HG02970 (cell line): ENCODE results near the gene APOH.
"Not testable (repeated sequence)": the region's sequence is repeated elsewhere in the genome, so short reads cannot be mapped to it uniquely, and the experiment has no call there.

Experiments used
- ATAC-seq: cut with Tn5 transposase; IDR thresholded peaks from one replicate; pipeline ENCODE4 v1.9.1; 2021; ENCODE audit warnings: mild to moderate bottlenecking, moderate library complexity, moderate number of reproducible peaks; ENCODE audit not compliant: unreplicated experiment, low FRiP score

APOH gene, protein sequence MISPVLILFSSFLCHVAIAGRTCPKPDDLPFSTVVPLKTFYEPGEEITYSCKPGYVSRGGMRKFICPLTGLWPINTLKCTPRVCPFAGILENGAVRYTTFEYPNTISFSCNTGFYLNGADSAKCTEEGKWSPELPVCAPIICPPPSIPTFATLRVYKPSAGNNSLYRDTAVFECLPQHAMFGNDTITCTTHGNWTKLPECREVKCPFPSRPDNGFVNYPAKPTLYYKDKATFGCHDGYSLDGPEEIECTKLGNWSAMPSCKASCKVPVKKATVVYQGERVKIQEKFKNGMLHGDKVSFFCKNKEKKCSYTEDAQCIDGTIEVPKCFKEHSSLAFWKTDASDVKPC

DNA sequence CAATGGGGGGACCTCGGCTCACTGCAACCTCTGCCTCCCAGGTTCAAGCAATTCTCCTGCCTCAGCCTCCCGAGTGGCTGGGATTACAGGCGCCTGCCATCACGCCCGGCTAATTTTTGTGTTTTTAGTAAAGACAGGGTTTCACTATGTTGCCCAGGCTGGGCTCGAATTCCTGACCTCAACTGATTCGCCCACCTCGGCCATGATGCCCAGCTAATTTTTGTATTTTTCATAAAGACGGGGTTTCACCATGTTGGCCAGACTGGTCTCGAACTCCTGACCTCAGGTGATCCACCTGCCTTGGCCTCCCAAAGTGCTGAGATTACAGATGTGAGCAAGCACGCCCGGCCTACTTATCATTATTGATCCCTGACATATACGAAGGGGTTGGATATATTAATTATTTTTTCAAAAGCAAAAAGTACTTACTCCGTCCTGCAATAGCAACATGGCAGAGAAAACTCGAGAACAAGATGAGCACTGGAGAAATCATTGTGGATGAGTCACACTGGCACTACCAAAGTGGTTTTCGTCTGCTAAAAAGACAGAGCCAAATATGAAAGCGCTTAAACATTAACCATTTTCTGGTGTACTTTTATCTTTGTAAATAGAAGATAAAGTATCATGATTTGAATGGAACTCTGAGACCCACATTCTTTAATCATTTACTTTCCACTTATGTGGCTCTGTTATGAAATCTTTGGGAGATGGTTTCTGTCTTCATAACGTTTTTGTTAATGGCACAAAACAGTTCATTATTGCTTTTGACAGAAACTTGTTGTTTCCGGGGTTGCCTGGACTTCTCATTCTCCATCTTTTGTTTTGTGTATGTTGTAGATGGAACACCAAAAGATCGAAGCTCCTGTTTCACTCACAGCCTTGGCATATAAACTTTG is at the start of gene APOH:
Gene APOH, minus strand, starts transcription at position 529 of the 896 bp plus-strand sequence. Its CDS starts 36 bp downstream, at position 493.
- no peak for ATAC-seq

DNA sequence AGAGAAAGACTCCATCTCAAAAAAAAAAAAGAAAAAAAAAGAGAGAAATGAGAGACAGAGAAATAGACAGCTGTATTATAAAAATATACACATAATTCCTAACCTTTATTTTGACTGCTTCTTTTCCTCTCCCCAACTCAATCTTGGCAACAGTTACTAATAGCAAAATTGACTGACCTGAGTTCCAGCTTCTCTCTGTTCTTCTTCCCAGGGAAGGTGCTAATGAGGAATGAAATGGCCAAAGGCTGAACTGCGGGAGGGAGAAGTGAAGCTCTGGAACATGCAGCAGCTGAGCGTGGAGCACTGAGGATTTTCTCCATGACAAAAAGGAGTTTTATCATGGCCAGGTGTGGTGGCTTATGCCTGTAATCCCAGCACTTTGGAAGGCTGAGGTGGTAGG is 48.0 kb upstream of the APOH start:
- ATAC-seq: no peak

DNA sequence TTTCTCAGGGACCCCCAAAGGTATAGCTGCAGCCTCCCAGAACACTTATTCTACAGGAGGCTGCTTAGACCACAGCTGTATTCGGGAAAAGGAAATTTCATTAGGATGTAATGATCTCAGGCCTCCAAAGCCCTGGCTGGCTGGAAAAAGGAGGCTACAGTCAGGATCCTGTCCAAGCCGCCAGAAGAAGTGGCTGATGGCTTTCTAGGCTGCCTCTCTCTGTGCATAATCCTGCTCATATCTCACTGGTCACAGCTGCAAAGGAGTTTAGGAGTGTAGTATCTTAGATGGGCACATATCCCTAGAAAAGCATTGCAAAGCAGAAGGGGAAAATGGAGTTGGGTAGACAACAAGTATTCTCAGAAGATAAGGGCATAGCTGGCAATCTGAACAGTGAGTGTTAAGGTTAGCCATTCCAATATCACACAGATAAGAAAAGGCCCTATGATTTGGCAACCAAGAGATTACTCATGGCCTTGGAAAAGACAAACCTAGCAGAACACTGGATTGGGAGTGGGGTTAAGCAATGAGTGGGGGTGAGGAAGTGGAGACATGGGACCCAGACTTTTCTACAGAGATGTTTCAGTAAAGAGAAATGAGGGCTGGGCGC is 47.2 kb upstream of the APOH start:
- ATAC-seq: no peak

DNA sequence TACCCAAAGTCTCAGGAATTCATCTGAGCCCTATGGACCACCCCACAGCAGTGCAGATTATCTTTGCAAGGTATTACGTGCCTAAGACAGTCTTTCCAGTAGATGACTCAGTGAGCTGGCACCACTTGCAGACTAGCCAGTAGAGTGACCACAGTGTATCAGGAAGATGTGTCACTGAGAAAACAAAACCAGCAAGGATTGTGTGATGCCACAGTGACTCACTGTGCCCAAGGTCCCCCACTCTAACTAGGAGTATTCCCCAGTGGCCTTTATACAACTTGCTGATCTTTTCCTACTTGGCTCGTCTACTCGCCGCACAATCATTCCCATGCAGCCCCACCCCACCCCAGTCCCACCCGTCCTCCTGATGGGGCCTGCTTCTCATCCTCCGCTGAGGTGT is 46.4 kb upstream of the APOH start:
- ATAC-seq: no peak

DNA sequence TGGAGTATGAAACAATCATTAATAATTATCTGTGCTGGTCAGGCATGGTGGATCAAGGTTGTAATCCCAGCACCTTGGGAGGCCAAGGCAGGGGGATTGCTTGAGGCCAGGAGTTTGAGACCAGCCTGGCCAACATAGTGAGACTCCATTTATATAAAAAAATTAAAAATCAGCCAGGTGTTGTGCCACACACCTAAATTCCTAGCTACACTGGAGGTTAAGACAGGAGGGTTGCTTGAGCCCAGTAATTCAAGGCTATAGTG is 44.3 kb upstream of the APOH start:
- no peak for ATAC-seq

DNA sequence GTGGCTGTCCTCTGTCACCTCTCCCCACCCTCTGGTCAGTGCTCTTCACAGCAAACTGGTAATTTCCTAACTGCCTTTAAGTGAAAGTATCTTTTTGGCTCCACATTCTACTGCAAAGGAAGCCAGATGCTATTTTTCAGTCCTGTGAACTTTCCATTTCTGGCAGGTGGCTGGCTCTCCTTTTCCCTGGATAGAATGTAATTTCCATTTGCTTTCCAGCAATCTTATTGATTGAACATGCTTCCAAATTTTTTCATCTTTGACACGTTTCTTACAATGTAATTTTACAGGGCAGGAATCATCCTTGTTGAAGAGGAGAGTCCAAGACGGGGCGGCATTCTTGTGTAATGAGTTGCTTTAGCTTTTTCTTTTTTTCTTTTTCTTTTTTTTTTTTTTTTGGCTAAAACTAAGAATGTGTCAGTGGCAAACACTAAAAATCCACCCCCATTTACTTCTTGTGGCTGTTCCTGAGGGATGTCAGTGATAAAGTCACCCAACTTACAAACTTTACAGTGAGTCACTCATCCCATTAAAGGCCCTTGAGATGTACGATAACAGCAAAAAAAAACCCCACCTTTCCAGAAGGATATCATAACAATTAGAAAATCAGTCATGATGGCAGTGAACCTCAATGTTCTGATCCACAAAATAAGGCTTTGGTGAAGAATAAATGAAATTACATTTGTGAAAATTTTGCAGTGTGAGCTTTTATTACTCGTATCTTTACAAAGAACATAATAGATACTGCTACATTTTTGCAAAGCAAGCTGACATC is 43.8 kb upstream of the APOH start:
- ATAC-seq: no peak

DNA sequence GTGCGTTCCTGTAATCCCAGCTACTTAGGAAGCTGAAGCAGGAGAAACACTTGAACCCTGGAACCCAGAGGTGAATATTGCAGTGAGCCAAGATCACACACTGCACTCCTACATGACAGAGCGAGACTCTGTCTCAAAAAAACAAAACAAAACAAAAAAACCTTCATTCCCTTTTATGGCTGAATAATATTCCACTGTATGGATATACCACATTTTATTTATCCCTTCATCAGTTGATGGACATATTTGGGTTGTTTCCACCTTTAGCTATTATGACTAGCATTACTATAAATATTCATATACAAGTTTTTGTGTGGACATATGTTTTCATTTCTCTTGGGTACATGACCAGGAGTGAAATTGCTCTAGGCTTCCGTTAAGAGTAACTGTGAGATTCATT is 42.3 kb upstream of the APOH start:
- no peak for ATAC-seq

DNA sequence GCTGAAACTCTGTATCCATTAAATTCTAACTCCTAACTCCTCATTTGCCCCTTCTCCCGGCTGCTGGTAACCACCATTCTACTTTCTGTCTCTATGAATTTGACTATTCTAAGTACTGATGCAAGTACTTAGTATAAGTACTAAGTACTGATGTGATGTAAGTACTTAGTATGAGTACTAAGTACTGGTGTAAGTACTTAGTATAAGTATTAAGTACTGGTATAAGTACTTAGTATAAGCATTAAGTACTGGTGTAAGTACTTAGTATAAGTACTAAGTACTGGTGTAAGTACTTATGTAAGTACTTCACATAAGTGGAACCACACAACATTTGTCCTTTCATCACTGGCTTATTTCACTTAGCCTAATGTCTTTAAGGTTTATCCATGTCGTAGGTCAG is 40.9 kb upstream of the APOH start:
- ATAC-seq: no peak

DNA sequence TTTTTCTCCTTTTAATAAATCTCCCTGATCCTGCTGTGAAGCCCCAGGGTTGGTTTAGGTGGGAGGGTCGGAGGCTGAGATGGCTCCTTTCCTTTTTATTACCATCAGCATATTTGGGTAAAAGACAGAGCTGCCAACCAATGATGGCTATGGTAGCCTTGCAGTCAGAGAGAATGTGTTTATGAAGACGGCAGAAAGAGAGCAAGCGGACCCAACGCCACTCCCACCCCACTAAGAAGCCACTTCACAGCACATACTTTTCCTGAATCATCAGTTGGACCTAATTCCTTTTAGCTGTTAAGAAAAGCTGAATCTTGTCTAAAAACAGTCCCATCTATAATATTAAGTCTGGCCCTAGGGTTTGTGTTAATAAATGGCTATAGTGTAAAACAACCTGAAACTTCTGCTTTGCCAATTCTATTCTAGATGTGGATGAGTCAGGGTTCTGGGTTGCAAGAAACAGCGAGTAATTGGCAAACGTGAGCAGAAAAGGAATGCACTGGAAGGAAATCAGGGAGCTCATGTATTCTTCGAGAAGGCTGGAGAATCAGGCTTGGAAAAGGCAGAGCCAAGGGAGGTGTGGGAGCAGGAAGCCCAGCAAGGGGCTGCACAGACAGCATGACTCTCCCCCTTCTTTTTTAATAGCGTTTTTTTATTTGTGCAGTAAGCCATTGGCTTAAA is 39.2 kb upstream of the APOH start:
- no peak for ATAC-seq

DNA sequence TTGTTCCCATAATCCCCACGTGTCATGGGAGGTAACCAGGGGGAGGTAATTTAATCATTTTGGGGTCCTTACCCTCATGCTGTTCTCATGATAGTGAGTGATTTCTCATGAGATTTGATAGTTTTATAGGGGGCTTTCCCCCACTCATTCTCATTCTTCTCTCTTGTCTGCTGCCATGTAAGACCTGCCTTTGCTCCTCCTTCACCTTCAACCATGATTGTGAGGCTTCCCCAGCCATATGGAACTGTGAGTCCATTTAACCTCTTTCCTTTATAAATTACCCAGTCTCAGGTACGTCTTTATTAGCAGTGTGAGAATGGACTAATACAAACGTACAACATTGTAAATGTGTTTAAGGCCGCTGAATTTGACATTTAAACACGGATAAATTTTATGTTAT is 35.5 kb upstream of the APOH start:
- no peak for ATAC-seq

DNA sequence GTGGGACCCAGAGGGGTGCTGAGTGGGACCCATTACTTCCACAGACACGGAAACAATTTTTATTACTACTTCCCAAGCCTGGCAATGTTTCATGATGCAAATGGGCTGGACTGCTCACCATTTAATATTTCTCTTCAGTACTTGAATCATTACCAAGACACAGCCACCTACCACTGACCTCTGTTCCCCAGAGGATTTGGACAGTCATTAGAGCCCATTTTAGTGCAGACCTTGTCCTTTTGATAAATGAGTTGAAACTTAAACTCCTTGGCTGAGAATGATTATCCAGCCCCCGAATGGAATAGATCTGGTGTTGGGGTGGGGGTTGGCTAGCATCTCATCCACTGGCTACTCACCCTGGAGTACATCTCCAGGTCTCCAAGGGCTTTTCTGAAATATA is 33.6 kb upstream of the APOH start:
- ATAC-seq: no peak

DNA sequence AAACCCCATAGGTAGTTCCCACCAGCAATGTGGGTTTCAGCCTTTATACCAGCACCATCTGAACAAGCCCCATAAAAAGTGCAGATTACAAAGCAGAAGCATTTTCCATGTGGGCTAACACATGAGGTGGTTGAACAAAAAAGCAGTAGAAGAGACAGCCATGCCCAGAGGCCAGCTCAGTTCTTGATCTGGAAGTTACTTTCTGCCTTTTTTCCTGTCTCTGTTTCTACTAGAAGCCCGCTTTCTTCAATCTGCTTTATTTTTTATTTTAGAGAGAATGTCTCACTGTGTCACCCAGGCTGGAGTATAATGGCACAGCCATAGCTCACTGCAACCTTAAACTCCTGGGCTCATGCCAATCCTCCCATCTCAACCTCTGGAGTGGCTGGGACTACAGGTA is 31.5 kb upstream of the APOH start:
- ATAC-seq: no peak

DNA sequence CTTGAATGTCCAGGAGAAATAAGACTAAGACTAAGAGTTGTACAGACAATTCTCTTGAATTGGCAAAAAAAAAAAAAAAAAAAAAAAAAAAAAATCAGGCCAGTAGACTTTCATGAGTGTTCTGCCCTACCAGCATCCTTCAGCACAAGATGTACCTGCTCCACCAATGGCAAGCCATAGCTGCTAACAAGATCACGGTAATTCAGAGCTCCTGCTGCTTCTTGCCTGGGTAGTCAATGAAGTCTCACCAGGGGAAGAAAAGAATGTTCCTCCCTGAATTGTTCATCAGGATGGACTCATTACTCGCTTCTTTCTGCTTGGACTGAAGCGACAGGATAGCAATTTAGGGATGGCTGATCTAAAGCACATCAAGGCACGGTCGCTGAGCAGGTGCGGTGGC is 31.1 kb upstream of the APOH start:
- ATAC-seq: no peak

DNA sequence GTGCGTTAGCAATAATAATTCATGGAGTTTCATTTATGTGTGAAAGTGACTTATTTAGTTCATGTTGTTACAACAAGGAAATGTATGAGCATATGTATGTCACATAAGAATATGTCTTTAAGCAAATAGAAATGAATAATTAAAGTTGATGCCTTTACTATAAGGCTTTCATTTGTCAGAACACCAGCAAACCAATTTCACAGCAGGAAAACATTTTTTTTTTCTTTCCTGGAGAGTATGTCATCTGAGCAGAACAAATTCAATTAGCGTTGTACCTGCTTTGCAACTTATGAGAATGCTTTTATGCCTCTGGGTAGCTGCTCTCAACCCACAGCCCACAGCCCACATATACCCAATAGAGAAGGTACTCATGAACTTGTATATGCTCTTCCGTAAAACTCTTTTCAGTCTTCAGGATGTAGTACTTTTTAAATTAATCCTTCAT is 26.3 kb upstream of the APOH start:
- ATAC-seq: no peak

DNA sequence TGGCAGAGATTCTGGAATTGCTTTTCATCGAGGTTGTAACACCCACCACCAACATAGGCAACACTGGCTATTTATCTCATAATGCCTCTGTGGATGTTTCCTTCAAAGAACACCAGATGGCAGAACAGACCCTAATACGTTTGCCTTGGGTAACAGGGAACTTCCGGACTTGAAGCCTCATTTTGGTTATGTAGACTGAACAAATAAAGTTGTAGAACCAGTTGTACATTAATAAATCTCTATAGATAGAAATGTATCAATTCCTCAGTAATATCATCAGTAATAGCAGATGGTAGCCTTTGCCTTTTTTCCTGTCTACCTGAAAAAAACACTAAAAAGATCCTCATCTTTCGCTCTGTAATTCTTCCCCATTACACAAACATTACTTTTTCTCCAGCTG is 25.9 kb upstream of the APOH start:
- ATAC-seq: no peak

DNA sequence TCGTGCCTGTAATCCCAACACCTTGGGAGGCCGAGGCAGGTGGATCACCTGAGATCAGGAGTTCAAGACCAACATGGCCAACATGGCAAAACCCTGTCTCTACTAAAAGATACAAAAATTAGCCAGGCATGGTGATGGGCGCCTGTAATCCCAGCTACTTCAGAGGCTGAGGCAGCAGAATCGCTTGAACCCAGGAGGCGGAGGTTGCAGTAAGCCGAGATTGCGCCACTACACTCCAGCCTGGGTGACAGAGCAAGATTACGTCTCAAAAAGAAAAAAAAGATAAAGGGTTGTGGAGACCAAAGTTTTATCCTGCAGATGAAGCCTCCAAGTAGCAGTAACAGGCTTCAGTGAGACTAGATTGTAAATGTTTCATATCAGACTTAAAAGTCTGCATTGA is 24.2 kb upstream of the APOH start:
- ATAC-seq: not testable (repeated sequence)

DNA sequence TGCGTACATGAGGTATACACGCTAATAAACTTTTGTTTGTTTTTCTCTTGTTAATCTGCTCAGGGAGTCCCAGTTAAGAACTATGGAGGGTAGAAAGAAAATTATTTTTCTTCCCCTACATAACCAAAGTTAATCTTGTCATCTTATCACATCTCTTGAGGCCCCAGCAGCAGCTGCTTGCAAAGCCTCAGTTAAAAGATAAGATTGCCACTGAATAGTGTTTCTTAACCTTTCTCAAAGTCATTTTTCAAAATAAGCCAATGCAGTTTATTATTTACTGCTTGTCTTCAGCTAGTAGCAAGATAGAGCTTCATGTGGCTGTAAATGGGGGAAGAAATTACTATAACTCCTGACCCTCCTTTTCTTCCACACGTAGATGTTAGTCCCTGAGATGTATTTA is 21.5 kb upstream of the APOH start:
- no peak for ATAC-seq

DNA sequence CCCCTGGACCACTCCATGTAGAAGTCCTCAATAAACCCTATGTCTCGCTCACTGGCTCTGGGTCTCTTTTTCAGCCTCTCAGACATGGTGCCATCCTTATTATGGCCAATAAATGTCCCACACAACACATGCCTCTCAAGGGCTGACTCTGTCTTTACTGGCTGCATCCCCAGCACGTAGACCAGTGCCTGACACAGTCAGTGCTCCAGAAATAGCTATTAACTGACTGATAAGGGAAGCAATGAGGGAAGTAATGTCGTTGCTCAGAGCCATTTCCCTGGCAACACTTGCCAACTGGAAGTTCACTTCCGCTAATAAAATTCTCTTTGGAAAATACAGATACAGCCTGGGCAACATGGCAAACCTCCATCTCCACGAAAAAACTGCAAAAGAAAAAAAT is 19.1 kb upstream of the APOH start:
- no peak for ATAC-seq

DNA sequence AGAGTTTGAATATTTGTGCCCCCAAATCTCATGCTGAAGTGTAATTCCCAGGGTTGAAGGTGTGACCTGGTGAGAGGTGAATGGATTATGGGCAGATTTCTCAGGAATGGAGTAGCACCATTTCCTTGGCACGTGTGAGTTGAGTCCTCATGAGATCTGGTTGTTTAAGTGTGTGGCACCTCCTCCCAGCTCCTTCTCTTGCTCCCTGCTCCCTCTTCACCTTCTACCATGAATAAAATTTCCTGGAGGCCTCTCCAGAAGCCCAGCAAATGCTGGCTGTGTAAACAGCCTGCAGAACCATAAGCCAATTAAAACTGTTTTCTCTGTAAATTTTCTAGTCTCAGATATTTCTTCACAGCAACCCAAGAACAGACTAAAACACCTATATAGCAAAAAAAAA is 12.6 kb upstream of the APOH start:
- ATAC-seq: no peak

DNA sequence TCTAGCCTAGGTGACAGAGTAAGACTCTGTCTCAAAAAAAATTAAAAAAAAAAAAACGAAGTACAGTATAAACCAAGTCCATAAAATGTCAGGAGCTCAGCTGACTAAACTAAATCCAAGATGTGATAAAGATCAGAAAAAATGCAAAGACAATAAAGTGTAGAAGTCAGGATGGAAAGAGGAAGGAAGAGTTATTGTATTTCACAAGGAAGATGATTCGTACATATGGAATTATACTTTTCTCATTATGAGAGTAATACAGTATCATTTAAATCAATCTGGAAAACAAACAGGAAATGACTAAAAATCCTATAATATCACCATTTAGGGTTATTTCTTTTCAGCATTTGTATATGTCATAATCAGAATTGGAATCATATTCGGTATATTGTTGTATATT is 11.4 kb upstream of the APOH start:
- no peak for ATAC-seq
